GM12892 (cell line): ENCODE data around the gene MATCAP1.

ENCODE experiments used
- POLR2AphosphoS5 ChIP-seq: IDR thresholded peaks from 2 replicates; pipeline ENCODE4 v1.6.1; 2011; ENCODE audit warnings: low read depth, low read length, control low read depth
- TAF1 ChIP-seq: IDR thresholded peaks from 2 replicates; pipeline ENCODE4 v1.6.1; 2011; ENCODE audit warnings: low read depth, mild to moderate bottlenecking, control low read depth, low read length, borderline replicate concordance

DNA sequence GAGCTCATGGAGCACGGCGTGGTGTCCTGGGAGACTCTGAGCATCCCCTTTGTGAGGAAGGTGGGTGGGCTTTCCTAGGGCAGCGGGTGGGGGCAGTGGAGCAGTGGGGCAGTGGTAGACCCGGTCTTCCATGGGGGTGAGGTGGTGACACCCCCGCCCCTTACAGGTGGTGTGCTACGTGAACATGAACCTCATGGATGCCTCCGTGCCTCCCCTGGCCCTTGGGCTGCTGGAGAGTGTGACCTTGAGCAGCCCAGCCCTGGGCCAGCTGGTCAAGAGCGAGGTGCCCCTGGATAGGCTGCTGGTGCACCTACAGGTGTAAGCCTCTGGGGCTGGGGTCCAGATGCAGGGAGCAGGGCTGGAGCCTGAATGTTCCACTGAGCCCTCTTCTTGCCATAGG, 16.7 kb upstream of the MATCAP1 start:
- TF ChIP-seq TAF1 = no peak
- TF ChIP-seq POLR2AphosphoS5 = no peak
